Measurements from ENCODE around the gene GLDN. TPM values are rescaled to one million over a fixed set of nuclear protein-coding genes. Genes with fewer than 3 reads are reported as not detected.

Gene GLDN
- total RNA-seq, 4 donors from 2014 or later = 0.44 to 4.7 (median 0.75) TPM

GRCh38 chr15:51328926-51329325 is 12.5 kb upstream of the GLDN start:
- Histone ChIP-seq H3K4me1 (no peaks in the 10 kb centered on the region), H3K27ac (no peak overlapping the region), H3K9me3 (no peaks in the 10 kb centered on the region), H3K27me3 (no peaks in the 10 kb centered on the region), H3K4me3 (no peak overlapping the region), H3K36me3 (no peaks in the 10 kb centered on the region)
- no peak for ATAC-seq
- intact Hi-C loops (cut with DNase I; ENCODE audit: low total_unique reads) = loop anchor here (5.0 kb wide), 1 partner anchor 48 kb away; no protein-coding TSS in a partner anchor
- no peak for TF ChIP-seq POLR2A (IDR thresholded peaks at IDR 0.05)
- no peak for TF ChIP-seq CTCF (IDR thresholded peaks at IDR 0.05 in 4 of 5, conservative IDR thresholded peaks at IDR 0.05 in 1 of 5)
- DNase-seq = no peak
- in situ Hi-C loops (cut with MboI; ENCODE audit: low sequenced_read_pairs in 4 of 4) = no loop called here

GRCh38 chr15:51331141-51331540 is 10.3 kb upstream of the GLDN start:
- intact Hi-C loops (cut with DNase I; ENCODE audit: low total_unique reads) (loop anchor here (10.0 kb wide), 1 partner anchor 46 kb away; no protein-coding TSS in a partner anchor), in situ Hi-C loops (cut with MboI; ENCODE audit: low sequenced_read_pairs in 4 of 4) (no loop called here)
- H3K27ac ChIP-seq = no peak overlapping the region
- ATAC-seq (no peak), DNase-seq (no peak)
- H3K4me3 ChIP-seq = no peak overlapping the region
- H3K36me3 ChIP-seq = no peaks in the 10 kb centered on the region
- H3K27me3 ChIP-seq = no peaks in the 10 kb centered on the region
- TF ChIP-seq POLR2A (IDR thresholded peaks at IDR 0.05) = no peak
- no peak for TF ChIP-seq CTCF (IDR thresholded peaks at IDR 0.05 in 4 of 5, conservative IDR thresholded peaks at IDR 0.05 in 1 of 5)
- no peaks in the 10 kb centered on the region for H3K9me3 ChIP-seq
- peaks cover 0 to 5% of the 10 kb centered on the region in 2 donors for H3K4me1 ChIP-seq

GRCh38 chr15:51332206-51333147 is 9.0 kb upstream of the GLDN start:
- intact Hi-C loops (cut with DNase I; ENCODE audit: low total_unique reads) (loop anchor here (10.0 kb wide), 1 partner anchor 48 kb away; no protein-coding TSS in a partner anchor), in situ Hi-C loops (cut with MboI; ENCODE audit: low sequenced_read_pairs in 4 of 4) (no loop called here)
- Histone ChIP-seq H3K4me3 (no peak overlapping the region), H3K36me3 (no peaks in the 10 kb centered on the region), H3K27ac (no peak overlapping the region), H3K27me3 (no peaks in the 10 kb centered on the region), H3K9me3 (no peaks in the 10 kb centered on the region), H3K4me1 (peaks cover 0 to 5% of the 10 kb centered on the region in 2 donors)
- TF ChIP-seq CTCF (IDR thresholded peaks at IDR 0.05 in 4 of 5, conservative IDR thresholded peaks at IDR 0.05 in 1 of 5) (no peak), POLR2A (IDR thresholded peaks at IDR 0.05) (no peak)
- ATAC-seq (peak in 1 of 2 donors; percentile 21), DNase-seq (no peak)

- H3K9me3 ChIP-seq = no peaks in the 10 kb centered on the region
- H3K36me3 ChIP-seq = no peaks in the 10 kb centered on the region
- in situ Hi-C loops (cut with MboI; ENCODE audit: low sequenced_read_pairs in 4 of 4) (no loop called here), intact Hi-C loops (cut with DNase I; ENCODE audit: low total_unique reads) (loop anchor here (10.0 kb wide), 1 partner anchor 49 kb away; no protein-coding TSS in a partner anchor)
- H3K27me3 ChIP-seq = no peaks in the 10 kb centered on the region
- peaks cover 0 to 5% of the 10 kb centered on the region in 2 donors for H3K4me1 ChIP-seq
- no peak overlapping the region for H3K4me3 ChIP-seq
- H3K27ac ChIP-seq = no peak overlapping the region
- ATAC-seq = no peak
- no peak for DNase-seq
- TF ChIP-seq CTCF (IDR thresholded peaks at IDR 0.05 in 4 of 5, conservative IDR thresholded peaks at IDR 0.05 in 1 of 5) (no peak), POLR2A (IDR thresholded peaks at IDR 0.05) (no peak)
Observed at GRCh38 chr15:51333571-51333970, 7.9 kb upstream of the GLDN start.
